NCI-H2196 (cell line): ENCODE results near the gene TCEA3.

Source experiments
- DNase-seq: peaks from one replicate; lab custom pipeline; 2025; ENCODE audit not compliant: unreplicated experiment; lab: John Stamatoyannopoulos, UW

TCEA3 gene

GRCh38 chr1:23422241-23422877 is 2.2 kb downstream of the TCEA3 start:
- no peak for DNase-seq

- no peak for DNase-seq
These were observed 2.8 kb downstream of the TCEA3 start for GRCh38 chr1:23421753-23422240.

GRCh38 chr1:23421343-23421742 is 3.2 kb downstream of the TCEA3 start:
- no peak for DNase-seq

GRCh38 chr1:23420778-23421177 is 3.8 kb downstream of the TCEA3 start:
- DNase-seq, result no peak

DNA sequence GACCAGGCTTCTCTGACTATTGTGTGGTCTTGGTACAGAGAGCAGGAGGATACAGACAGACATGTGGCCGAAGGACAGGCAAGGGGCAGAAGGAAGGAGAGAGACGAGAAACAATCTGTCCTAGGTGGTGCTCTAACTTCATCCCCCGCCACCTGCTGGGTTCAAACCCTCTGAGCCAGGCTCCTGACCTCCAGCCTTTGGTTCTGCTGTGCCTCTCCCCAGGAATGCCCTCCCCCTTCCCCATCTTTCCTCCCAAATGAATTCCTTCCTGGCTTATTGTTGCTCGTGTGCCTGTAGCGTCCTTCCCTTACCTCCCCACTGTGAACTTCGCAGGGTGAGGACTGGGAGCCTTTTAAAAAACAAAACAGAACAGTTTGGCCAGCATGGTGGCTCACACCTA is 5.4 kb downstream of the TCEA3 start:
- no peak for DNase-seq

DNA sequence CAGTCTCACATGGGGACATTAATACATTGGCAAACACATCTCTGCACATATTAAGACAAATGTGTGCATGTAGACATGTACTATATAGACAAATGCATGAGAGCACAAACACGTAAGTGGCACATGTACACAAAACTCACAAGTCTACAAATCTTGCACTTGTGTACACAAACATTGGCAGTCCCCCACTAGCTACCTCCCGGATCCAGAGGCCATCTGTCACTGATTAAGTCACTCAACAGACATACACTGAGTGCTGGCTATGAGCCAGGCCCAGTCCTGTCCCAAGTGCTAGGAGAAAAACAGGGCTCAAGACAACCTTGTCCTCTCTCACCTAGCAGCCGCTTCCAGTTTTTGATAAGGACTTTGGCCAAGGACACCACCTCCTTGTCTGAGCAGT is 7.0 kb downstream of the TCEA3 start:
- DNase-seq, result peak; percentile 11

DNA sequence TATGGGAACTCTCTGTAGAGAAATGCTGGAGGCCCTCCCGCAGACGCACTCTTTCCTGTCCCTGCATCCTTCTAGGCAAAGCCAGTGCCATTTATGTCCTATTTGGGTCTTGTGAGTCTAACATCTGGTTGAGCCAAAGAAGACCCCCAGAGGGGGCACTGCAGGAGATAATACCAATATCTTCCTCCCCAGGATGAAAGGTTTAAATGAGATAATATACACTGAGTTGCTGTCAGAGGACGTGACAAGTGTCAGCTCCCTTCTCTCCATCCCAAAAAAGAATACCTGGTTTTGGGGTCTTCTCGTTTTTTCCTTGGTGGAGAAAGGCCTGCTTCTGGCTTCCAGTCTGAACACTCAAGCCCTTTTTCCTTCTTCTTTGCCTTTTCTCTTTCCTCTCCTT is 7.6 kb downstream of the TCEA3 start:
- no peak for DNase-seq

DNA sequence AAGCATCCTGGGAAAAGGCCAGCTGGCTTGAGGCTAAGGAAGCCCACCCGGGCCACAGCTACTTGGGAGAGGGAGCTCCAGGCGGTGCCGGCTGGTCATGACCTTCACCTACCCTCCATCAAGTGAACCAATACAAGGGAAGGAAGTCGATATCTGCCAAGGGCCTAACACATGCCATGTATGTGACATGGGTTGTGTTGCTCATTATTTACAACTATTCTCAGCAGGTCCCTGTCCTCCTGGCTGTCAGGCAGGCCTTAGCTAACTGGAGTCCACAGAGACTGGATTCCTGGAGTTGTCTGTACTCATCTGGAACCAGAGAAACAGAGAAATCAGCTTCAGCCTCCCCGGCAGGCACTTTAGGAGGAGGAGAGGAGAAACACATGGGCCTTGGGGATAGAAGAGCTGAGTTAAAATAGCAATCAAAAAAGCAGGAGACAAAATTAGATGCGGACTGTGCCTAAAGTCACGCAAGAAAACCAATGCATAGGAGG is 15.7 kb downstream of the TCEA3 start:
- no peak for DNase-seq

GRCh38 chr1:23407016-23407630 is 17.4 kb downstream of the TCEA3 start:
- DNase-seq, result no peak

DNA sequence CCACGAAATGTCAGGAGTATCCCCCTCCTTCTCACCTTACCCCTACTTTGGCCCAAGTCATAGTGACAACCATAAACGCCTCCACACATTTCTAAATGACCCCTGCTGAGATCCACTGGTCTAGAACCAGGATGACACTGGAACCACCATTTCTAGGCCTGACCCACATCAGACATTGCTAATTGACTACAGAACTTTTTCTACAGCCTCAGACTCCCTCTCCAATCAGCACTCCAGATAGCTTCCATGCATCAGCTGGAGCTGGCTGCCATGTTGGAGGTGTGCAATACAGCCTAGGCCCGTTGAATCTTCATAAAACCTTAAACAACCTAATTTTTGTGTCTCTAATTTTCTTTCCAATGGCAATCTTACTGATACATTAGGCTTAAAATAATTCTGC is 18.6 kb downstream of the TCEA3 start:
- DNase-seq, result no peak

GRCh38 chr1:23403735-23404486 is 20.6 kb downstream of the TCEA3 start:
- peak; percentile 99 for DNase-seq

- DNase-seq, result no peak
These were observed 21.2 kb downstream of the TCEA3 start for GRCh38 chr1:23403355-23403734.

- no peak for DNase-seq
These were observed 21.6 kb downstream of the TCEA3 start for GRCh38 chr1:23403038-23403336.

DNA sequence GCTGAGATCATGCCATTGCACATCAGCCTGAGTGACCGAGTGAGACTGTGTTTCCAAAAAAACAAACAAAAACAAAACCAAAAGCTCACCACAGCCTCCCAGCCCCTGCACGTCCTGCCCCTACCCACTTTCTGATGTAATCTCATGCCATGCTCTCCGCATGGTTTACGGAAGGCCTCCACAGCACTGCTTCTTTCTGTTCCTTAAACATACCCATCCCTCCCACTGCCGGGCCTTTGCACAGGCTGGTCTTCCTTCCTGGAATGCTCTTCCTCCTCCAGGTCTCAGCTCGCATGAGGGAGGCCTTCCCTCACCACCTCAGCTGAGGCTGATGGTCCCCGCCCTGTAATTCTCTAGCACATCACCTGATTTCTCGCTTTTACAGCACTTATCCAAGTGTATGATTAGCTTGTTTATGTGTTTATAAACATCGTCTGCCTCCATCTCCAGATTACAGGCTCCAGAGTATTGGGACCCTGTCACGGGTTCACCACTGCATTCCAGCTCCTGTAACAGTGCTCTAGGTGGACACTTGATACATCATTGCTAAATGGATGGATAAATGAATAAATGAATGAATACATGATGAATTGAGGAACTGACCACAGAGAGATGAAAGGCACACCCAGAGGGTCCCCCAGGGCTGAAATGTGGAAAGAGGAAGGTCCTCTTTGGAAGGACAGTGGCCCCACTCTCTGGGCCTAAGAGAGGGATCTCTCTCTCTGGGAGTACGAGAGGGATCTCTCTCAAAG is 22.1 kb downstream of the TCEA3 start:
- DNase-seq, result no peak

GRCh38 chr1:23401313-23401712 is 23.2 kb downstream of the TCEA3 start:
- DNase-seq, result no peak

DNA sequence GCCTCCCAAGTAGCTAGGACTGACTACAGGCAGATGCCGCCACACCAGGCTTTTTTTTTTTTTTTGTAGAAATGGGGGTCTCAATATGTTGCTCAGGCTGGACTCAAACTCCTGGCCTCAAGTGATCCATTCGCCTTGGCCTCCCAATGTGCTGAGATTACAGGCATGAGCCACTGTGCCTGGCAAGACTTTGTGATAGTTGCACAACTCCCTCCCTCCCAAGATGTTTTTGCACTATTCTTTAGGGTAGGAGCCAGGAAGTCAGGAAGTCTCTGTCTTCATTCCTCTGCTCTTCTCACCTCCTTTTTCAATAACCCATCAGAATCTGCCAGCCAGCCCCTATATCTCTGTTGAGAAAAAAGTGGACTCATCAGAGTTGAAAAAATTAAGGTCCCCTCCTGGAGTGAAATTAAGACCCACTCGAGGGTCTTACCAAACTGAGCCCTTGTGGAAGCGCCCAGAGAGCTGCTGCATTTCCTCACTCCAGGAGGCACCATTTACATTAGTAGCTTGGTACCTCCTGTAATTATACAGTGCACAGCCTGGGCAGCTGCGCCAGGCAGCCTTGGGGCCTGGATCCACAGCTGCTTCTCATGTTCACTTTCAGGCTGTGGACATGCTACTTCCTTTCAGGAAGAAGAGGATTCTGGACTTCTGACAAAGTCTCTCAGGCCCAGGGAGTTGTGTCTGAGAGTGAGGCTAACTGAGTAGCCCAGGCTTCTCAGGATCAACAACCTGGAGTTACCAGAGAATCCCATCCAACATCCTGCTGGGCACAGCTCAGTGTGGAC is 24.0 kb downstream of the TCEA3 start:
- DNase-seq, result no peak

DNA sequence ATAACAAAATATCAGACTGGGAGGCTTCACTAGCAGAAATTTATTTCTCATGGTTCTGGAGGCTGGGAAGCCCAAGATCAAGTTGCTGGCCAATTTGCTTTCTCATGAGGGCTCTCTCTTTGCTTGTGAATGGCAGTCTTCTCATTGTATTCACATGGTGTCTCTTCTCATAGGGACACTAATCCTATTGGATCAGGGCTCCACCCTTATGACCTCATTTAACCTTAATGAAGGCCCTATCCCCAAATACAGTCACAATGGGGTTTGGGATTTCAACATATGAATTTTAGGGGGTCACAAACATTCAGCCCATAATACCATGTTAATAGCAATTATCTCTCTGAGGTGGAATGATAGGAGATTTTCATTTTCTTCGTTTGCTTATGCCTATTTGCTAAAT is 25.3 kb downstream of the TCEA3 start:
- no peak for DNase-seq

DNA sequence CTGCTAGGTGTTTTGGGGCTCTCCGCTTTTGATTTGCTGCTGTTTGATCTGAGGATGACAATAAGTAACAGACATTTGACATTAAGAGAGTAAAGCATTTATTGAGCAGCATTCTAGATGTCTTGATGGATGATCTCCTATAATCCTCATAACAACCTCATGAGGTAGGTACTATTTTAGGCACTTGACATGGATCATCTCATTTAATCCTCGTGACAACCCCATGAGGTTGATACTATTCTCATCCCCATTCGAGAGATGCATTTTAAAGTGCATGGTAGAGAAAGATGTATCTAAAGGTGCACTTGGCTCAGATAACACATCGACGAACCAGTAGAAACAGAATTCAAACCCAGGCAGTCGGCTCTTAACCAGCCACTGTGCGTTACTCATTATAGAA is 26.6 kb downstream of the TCEA3 start:
- no peak for DNase-seq

DNA sequence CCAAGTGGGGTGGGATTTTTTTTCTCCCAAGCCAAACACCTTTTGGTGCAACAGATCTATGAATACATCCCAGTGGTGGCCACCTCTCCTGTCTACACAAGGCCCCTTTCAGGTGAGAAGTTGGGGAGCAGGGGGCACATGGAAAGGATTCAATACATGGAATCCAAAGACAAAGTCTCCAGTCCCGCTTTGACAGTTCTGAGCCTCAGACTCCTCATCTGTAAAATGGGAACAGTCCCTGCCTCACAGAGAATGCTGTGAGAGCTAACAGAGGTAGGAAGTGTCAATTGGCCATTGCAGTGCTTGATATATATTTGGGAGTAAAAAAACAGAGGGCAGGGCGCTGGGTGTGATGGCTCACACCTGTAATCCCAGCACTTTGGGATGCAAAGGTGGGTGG is 28.2 kb downstream of the TCEA3 start:
- DNase-seq, result no peak

DNA sequence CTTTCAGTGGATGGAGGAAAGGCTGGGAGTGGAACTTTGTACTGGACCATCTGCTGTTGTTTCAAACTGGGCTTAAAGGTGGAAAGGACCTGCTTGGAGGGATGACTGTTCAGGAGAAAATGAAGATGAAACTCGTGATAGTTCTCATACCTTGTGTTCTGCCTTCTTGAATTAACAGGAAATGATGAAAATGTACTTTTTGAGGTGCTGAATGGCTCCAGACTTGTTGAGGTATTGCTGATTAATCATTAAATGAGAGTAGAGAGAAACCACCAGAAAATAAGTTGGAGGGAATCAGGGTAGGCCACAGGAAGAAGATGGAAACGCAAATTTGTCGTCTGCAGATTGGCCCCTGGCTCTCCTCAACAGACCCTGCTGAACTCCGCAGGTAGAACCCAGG is 28.7 kb downstream of the TCEA3 start:
- DNase-seq, result no peak
